BLaER1 (cell line): ENCODE data around the gene KCNB1.
"Not testable (repeated sequence)": the region's sequence is repeated elsewhere in the genome, so short reads cannot be mapped to it uniquely, and the experiment has no call there.

Experiments used
- H3K27ac ChIP-seq: shearing (Covaris generic); formaldehyde crosslinking; 2 replicates; pipeline ENCODE4 v1.8.1; 2022
- H3K27me3 ChIP-seq: shearing (Covaris generic); formaldehyde crosslinking; 2 replicates; pipeline ENCODE4 v1.8.1; 2022
- H3K36me3 ChIP-seq: shearing (Covaris generic); formaldehyde crosslinking; 2 replicates; pipeline ENCODE4 v1.8.1; 2022
- H3K4me1 ChIP-seq: shearing (Covaris generic); formaldehyde crosslinking; 2 replicates; pipeline ENCODE4 v1.8.1; 2022
- H3K4me2 ChIP-seq: shearing (Covaris generic); formaldehyde crosslinking; 2 replicates; pipeline ENCODE4 v1.8.1; 2022
- H3K4me3 ChIP-seq: shearing (Covaris generic); formaldehyde crosslinking; 2 replicates; pipeline ENCODE4 v1.8.1; 2022
- H3K9ac ChIP-seq: shearing (Covaris generic); formaldehyde crosslinking; 2 replicates; pipeline ENCODE4 v1.8.1; 2022
- H3K9me3 ChIP-seq: shearing (Covaris generic); formaldehyde crosslinking; 2 replicates; pipeline ENCODE4 v1.8.1; 2022
- H4K20me1 ChIP-seq: shearing (Covaris generic); formaldehyde crosslinking; 2 replicates; pipeline ENCODE4 v1.8.1; 2022
- Cebpa-rat ChIP-seq: shearing (Covaris generic); IDR thresholded peaks from 2 replicates; pipeline ENCODE4 v1.8.1; 2022

The KCNB1 gene

DNA sequence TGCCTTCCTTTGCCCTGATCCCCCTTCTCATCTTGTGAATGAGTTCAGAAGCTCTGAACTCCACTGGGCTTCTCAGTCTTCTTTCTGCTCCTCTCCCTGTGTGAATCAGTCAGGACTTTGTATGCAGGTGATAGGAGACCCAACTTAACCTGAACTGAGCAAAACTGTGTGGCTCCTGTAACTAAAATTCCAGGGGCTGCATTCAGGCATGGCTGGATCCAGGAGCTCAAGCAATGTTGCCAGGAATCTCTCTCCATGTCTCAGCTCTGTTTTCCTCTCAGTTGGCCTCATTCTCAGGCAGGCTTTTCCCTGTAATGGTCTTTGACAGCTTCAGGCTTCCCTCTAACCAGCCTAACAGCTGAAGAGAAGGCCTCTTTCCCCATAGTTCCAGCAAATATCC, 153.7 kb downstream of the KCNB1 start:
- peaks cover 12% of the 10 kb centered on the region for H3K4me1 ChIP-seq
- H3K27ac ChIP-seq: no peak overlapping the region
- H3K9me3 ChIP-seq: no peaks in the 10 kb centered on the region
- no peaks in the 10 kb centered on the region for H3K36me3 ChIP-seq
- H3K4me3 ChIP-seq: no peak overlapping the region
- H4K20me1 ChIP-seq: no peaks in the 10 kb centered on the region
- TF ChIP-seq Cebpa-rat: no peak
- no peaks in the 10 kb centered on the region for H3K27me3 ChIP-seq
- no peak overlapping the region for H3K9ac ChIP-seq
- no peak overlapping the region for H3K4me2 ChIP-seq

DNA sequence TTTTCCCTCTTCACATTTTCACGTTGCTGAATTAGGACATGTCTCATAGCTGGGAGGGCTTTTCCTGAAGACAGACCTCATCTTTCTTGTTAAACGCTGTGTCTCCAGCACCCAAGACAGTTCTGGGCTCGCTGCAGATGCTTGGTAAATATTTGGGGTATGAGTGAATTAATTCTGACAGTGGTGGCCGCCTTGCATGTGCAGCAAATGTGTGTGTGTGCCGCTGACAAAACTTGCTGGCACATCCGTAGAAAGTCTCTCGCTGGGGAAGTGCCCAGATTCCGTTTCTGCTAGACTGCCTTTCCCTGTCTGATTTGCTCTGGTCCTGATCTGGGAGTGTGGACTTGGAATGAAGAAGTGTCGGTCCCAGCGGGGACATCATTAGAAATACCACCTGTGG, 156.4 kb downstream of the KCNB1 start:
- H3K27ac ChIP-seq: no peak overlapping the region
- no peak overlapping the region for H3K4me2 ChIP-seq
- peaks cover 17% of the 10 kb centered on the region for H3K4me1 ChIP-seq
- no peak overlapping the region for H3K9ac ChIP-seq
- H3K36me3 ChIP-seq: no peaks in the 10 kb centered on the region
- no peaks in the 10 kb centered on the region for H4K20me1 ChIP-seq
- no peaks in the 10 kb centered on the region for H3K9me3 ChIP-seq
- H3K4me3 ChIP-seq: no peak overlapping the region
- TF ChIP-seq Cebpa-rat: no peak
- H3K27me3 ChIP-seq: no peaks in the 10 kb centered on the region

DNA sequence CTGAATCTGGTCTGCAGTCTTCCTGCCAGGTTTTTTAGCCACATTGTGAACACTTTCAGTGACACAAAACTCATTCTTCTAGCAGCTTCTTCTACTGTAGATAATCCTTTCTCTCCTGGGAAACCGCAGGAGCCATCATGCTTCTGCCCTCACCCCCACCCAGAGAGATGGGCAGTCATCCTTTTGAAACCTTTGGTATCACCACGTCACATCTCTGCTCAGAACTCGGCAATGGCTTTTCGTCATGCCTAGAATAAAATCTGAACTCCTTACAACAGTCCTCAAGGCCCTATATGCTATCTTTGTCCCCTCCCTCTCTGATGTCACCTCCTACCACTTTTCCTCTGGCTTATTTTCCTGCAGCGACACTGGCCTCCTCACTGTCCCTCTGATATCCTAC, 158.2 kb downstream of the KCNB1 start:
- Histone ChIP-seq H4K20me1 (no peaks in the 10 kb centered on the region), H3K36me3 (no peaks in the 10 kb centered on the region), H3K4me1 (peaks cover 17% of the 10 kb centered on the region), H3K9me3 (no peaks in the 10 kb centered on the region), H3K4me2 (peak overlapping the region; percentile 42), H3K27me3 (peaks cover 5% of the 10 kb centered on the region; the same call in 1 of the 2 replicates), H3K27ac (peak overlapping the region; percentile 31; the same call in 1 of the 2 replicates), H3K4me3 (no peak overlapping the region), H3K9ac (no peak overlapping the region; the same call in 1 of the 2 replicates)
- no peak for TF ChIP-seq Cebpa-rat

DNA sequence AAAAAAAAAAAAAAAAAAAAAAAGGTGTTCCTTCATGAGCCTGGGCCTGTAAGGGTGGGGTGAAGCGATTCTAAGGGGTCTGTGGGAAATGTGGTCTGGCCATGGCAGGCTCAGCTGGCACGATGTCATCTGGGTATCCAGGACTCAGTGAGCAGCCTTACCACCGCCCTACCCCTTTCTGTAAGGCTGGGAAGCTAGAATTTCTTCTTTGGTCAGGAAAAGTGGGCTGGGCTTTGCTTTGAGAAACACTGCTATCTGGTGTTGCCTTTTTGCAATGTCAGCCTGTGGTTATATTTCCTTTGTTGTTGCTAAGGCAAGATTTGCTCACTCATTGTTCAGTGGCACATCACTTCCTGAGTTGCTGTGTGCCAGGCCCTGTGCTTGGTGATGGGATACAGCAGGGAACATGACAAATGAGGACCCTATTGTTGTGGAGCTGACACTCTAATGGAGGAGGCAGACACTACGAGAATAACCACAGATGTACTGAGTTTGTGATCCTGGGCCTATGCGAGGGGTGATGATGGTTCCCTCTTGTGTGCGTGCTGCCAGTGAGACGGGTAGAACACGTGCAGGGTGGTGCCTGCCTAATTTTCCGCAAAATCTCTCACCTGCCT, 158.7 kb downstream of the KCNB1 start:
- no peaks in the 10 kb centered on the region for H4K20me1 ChIP-seq
- H3K27ac ChIP-seq: peak overlapping the region; percentile 31; the same call in 1 of the 2 replicates
- H3K4me2 ChIP-seq: peak overlapping the region; percentile 42
- peaks cover 11% of the 10 kb centered on the region for H3K27me3 ChIP-seq
- no peak for TF ChIP-seq Cebpa-rat
- H3K4me3 ChIP-seq: no peak overlapping the region
- H3K36me3 ChIP-seq: no peaks in the 10 kb centered on the region
- no peak overlapping the region; the same call in 1 of the 2 replicates for H3K9ac ChIP-seq
- peaks cover 17% of the 10 kb centered on the region for H3K4me1 ChIP-seq
- peaks cover 1% of the 10 kb centered on the region; the same call in 1 of the 2 replicates for H3K9me3 ChIP-seq

DNA sequence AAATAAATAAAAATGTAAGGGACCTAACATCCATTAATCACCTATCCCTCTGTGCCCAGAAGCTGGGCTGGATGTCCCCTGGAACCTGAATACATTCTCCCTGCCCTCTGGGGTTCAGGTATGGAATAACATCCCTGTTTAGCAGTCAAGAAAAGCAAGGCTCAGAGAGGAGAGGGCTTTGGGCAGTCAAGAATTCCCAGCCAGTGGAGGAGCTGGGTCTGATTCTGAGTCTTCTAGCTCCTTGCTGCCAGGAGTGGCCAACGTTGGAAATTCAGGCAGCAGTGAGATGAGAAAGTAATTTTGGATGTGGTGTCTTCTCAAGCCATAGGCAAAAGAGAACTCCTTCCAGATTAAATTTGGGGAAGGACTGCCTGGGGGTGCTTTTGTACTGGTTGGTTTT, 162.0 kb downstream of the KCNB1 start:
- H3K4me2 ChIP-seq: no peak overlapping the region
- H3K9ac ChIP-seq: no peak overlapping the region
- H3K4me1 ChIP-seq: peaks cover 17% of the 10 kb centered on the region
- peaks cover 9% of the 10 kb centered on the region for H3K9me3 ChIP-seq
- no peaks in the 10 kb centered on the region for H4K20me1 ChIP-seq
- H3K36me3 ChIP-seq: no peaks in the 10 kb centered on the region
- no peak overlapping the region for H3K4me3 ChIP-seq
- H3K27ac ChIP-seq: no peak overlapping the region
- peaks cover 20% of the 10 kb centered on the region for H3K27me3 ChIP-seq
- no peak for TF ChIP-seq Cebpa-rat

DNA sequence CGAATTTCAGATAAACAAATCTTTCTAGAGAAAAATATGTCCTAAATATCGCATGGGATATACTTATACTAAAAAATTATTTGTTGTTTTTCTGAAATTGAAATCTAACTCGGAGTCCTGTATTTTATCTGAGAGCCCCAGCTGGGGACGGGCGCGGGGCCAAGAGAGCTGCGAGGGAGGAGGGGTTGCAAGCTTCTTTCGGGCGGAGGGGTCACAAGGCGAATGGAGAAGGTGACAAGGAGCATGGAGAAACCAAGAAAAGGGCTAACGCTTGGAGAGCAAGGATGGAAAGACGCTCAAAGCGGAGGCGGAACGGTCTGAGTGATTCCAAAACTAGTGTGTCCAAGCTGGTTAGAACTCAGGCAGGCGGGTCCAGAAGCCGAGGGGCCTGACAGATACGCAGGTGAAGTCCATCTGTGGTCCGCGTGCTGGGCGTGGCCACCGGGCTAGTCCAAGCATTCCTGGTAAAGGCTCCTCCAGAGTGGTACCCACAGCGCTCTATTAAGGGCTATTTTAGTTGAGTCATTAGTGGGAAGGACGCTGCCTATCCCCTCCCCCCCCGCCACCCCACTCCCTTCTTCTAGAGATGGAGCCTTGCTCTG, 163.2 kb downstream of the KCNB1 start:
- no peak overlapping the region for H3K9ac ChIP-seq
- peaks cover 9% of the 10 kb centered on the region for H3K9me3 ChIP-seq
- H3K4me2 ChIP-seq: no peak overlapping the region
- peaks cover 15% of the 10 kb centered on the region for H3K4me1 ChIP-seq
- H4K20me1 ChIP-seq: no peaks in the 10 kb centered on the region
- TF ChIP-seq Cebpa-rat: no peak
- no peak overlapping the region for H3K4me3 ChIP-seq
- H3K36me3 ChIP-seq: no peaks in the 10 kb centered on the region
- H3K27ac ChIP-seq: no peak overlapping the region
- peaks cover 20% of the 10 kb centered on the region for H3K27me3 ChIP-seq

DNA sequence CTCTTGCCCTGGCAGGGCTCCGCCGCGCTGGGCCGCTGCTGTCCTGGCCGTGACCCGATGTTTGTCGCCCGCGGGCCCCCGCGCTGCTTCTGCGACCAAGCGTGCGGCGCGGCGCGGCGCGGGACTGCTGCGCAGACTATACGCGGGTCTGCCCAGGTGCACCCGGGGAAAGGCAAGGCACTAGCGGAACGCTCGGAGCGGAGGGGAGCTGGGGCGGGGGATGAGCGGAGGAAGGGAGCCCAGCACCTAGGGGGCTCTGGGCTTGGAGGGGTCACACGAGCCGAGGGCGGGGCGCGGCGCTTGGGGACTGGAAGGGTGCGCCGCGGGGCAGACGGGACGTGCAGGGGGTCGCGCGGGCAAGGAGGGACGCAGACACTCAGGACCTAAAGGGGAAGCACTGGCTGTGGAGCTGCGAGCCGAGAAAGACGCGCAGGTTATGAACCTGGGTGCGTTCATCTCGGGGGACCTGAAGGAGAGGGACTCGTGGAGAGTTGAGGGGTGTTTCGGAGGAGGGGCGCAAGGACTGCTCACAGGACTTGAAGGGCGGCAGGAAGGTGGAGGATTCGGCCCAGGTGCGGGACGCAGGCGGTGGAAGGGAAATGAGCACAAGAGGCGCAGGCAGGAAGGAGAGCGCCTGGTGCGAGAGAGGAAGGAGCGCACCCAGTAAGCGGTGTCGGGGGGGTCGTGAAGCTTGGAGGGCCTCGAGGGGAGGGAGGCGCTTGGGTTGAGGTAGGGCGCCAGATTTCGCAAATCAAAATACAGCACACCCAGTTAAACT, 163.8 kb downstream of the KCNB1 start:
- H3K4me3 ChIP-seq: no peak overlapping the region
- H3K27me3 ChIP-seq: peaks cover 20% of the 10 kb centered on the region

DNA sequence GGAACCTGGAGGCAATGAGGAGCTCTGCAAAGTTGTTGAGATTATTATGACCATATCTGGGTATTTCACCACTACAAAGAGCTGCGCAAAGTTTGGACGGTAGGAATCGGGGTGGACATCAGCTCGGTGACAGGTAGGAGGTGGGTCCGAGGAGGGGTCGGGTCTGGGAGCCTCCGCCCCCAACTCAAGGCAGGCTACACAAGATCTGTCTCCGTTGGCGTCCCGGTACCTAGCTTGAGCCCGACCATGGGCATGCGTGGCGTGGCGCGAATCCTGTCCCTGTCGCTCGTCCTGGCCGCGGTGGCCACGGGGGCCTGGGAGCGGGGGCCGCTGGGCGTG, 164.4 kb downstream of the KCNB1 start:
- Histone ChIP-seq H3K4me1 (peaks cover 11% of the 10 kb centered on the region), H3K9ac (no peak overlapping the region), H3K4me3 (no peak overlapping the region), H3K27me3 (peaks cover 20% of the 10 kb centered on the region), H3K9me3 (peaks cover 9% of the 10 kb centered on the region), H3K4me2 (no peak overlapping the region), H3K27ac (no peak overlapping the region), H3K36me3 (no peaks in the 10 kb centered on the region), H4K20me1 (no peaks in the 10 kb centered on the region)
- TF ChIP-seq Cebpa-rat: no peak

More for the DNA sequence above, 163.8 kb downstream of the KCNB1 start:
- H4K20me1 ChIP-seq: no peaks in the 10 kb centered on the region
- peaks cover 9% of the 10 kb centered on the region for H3K9me3 ChIP-seq
- H3K9ac ChIP-seq: no peak overlapping the region
- TF ChIP-seq Cebpa-rat: no peak
- H3K4me2 ChIP-seq: peak overlapping the region; percentile 26
- peaks cover 11% of the 10 kb centered on the region for H3K4me1 ChIP-seq
- no peak overlapping the region for H3K27ac ChIP-seq
- H3K36me3 ChIP-seq: no peaks in the 10 kb centered on the region

DNA sequence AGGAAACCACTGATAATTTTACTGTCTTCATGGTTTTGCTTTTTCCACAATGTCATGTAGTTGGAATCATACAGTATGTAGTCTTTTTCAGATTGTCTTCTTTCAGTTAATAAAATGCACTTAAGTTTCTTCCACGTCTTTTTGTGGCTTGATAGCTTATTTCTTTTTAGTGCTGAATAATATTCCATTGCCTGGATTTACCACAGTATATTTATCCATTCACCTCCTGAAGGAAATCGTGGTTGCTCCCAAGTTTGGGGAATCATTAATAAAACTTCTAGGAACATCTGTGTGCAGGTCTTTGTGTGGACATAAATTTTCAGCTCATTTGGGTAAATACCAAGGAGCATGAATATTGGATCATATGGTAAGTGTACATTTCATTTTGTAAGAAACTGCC, 165.8 kb downstream of the KCNB1 start:
- no peak overlapping the region for H3K27ac ChIP-seq
- no peaks in the 10 kb centered on the region for H4K20me1 ChIP-seq
- no peak overlapping the region for H3K9ac ChIP-seq
- no peak for TF ChIP-seq Cebpa-rat
- H3K4me1 ChIP-seq: peaks cover 13% of the 10 kb centered on the region
- no peak overlapping the region for H3K4me2 ChIP-seq
- no peaks in the 10 kb centered on the region for H3K36me3 ChIP-seq
- H3K4me3 ChIP-seq: no peak overlapping the region
- peaks cover 20% of the 10 kb centered on the region for H3K27me3 ChIP-seq
- H3K9me3 ChIP-seq: peaks cover 9% of the 10 kb centered on the region

DNA sequence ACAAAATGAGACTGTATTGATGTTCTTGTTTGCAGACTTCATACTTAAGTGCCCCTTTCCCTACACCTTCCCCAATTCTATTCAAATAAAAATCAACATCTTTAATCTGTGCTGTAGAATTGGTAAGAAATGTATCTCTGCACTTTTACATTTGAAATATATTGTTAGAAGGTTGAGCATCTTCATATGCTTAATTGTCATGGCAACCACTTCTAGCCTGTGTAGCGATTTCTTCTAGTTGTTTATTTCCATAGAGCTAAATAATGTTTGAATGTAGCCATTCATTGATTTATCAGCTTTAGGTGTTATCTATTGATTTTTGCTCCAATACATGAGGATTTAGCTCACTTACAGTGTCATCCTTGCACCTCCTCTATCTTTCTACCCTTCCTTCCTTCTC, 166.9 kb downstream of the KCNB1 start:
- TF ChIP-seq Cebpa-rat: no peak
- Histone ChIP-seq H4K20me1 (no peaks in the 10 kb centered on the region), H3K27me3 (peaks cover 20% of the 10 kb centered on the region), H3K27ac (no peak overlapping the region), H3K36me3 (no peaks in the 10 kb centered on the region), H3K9me3 (peaks cover 12% of the 10 kb centered on the region), H3K4me2 (no peak overlapping the region), H3K9ac (no peak overlapping the region), H3K4me3 (no peak overlapping the region), H3K4me1 (peaks cover 13% of the 10 kb centered on the region)

DNA sequence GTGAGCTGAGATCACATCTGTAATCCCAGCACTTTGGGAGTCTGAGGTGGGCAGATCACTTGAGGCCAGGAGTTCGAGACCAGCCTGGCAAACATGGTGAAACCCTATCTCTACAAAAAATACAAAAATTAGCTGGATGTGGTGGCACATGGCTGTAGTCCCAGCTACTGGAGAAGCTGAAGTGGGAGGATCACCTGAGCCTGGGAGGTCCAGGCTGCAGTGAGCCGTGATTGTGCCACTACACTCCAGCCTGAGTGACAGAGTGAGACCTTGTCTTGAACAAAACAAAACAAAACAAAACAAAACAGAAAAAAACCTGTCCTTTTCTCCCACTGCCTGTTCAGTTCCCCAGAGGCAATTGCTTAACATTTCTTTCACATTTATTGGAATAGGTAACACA, 168.4 kb downstream of the KCNB1 start:
- H3K27ac ChIP-seq, H3K9ac ChIP-seq, H3K36me3 ChIP-seq, H3K4me2 ChIP-seq, H4K20me1 ChIP-seq, H3K4me3 ChIP-seq: not testable (repeated sequence)
- peaks cover 18% of the 10 kb centered on the region for H3K9me3 ChIP-seq
- peaks cover 12% of the 10 kb centered on the region for H3K27me3 ChIP-seq
- H3K4me1 ChIP-seq: peaks cover 13% of the 10 kb centered on the region
